Stomach (tissue), 4 donors: ENCODE results near the gene CEP295NL.

ENCODE experiments used
- POLR2A ChIP-seq, 4 donors: fragments of 450-650 bp; IDR thresholded peaks; one replicate each; pipeline ENCODE4 v1.6.1; 2016; ENCODE audit warnings: antibody characterized with exemption in 4 of 4, control low read depth in 2 of 4, mild to moderate bottlenecking in 1 of 4, moderate library complexity in 1 of 4
- POLR2AphosphoS5 ChIP-seq, 3 donors: sonication (generic); formaldehyde crosslinking; IDR thresholded peaks; one replicate each; pipeline ENCODE4 v1.6.1; 2016; ENCODE audit warnings: antibody characterized with exemption in 3 of 3

DNA sequence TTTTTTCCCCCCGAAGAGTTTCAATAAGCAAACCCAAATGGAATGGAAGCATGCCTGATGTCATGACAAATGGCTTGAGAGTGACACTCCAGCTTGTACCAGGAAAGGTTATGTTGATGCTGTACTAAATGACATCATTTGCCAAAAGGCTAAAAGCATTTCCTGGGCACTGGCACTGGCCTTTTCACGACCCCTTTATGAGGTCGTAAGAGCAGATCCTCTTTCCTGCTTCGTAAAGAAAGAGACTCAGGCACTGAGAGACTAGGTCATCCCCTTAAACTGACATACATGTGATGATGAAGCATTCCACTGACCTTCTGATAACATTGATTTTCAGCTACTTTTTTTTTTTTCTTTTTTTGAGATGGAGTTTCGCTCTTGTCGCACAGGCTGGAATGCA lies 30.5 kb downstream of the CEP295NL start:
- TF ChIP-seq POLR2A (IDR thresholded peaks at IDR 0.05) (no peak), POLR2AphosphoS5 (IDR thresholded peaks at IDR 0.05) (no peak)
